ENCODE data around the gene NDST1.

The NDST1 gene

GRCh38 chr5:150509992-150510391, 2.1 kb downstream of the NDST1 start:
- no peak overlapping the region for H3K9ac ChIP-seq (ENCODE audit: low read depth, low read length)
- H3K4me1 ChIP-seq (ENCODE audit: insufficient read depth, low read length), result peaks cover 40% of the 10 kb centered on the region
- no peak overlapping the region for H3K4me3 ChIP-seq (ENCODE audit: low read length)
- H3K27ac ChIP-seq (ENCODE audit: low read depth, low read length), result no peak overlapping the region
- H3K9me3 ChIP-seq (ENCODE audit: insufficient read depth, low read depth, low read length), result no peaks in the 10 kb centered on the region
- peaks cover 2% of the 10 kb centered on the region; the same call in 1 of the 2 replicates for H3K36me3 ChIP-seq (ENCODE audit: insufficient read depth, low read length)
- no peaks in the 10 kb centered on the region for H3K27me3 ChIP-seq (ENCODE audit: insufficient read depth, low read length)
- WGBS, result 93% methylated on average over 7 of the region's 7 CpGs

GRCh38 chr5:150510460-150511263, 2.7 kb downstream of the NDST1 start:
- WGBS, result 72% methylated on average over 11 of the region's 12 CpGs
- no peak overlapping the region for H3K4me3 ChIP-seq (ENCODE audit: low read length)
- H3K9me3 ChIP-seq (ENCODE audit: insufficient read depth, low read depth, low read length), result no peaks in the 10 kb centered on the region
- no peaks in the 10 kb centered on the region for H3K27me3 ChIP-seq (ENCODE audit: insufficient read depth, low read length)
- peaks cover 46% of the 10 kb centered on the region for H3K4me1 ChIP-seq (ENCODE audit: insufficient read depth, low read length)
- H3K9ac ChIP-seq (ENCODE audit: low read depth, low read length), result no peak overlapping the region
- peaks cover 2% of the 10 kb centered on the region; the same call in 1 of the 2 replicates for H3K36me3 ChIP-seq (ENCODE audit: insufficient read depth, low read length)
- peak overlapping the region; percentile 18; the same call in 1 of the 2 replicates for H3K27ac ChIP-seq (ENCODE audit: low read depth, low read length)

DNA sequence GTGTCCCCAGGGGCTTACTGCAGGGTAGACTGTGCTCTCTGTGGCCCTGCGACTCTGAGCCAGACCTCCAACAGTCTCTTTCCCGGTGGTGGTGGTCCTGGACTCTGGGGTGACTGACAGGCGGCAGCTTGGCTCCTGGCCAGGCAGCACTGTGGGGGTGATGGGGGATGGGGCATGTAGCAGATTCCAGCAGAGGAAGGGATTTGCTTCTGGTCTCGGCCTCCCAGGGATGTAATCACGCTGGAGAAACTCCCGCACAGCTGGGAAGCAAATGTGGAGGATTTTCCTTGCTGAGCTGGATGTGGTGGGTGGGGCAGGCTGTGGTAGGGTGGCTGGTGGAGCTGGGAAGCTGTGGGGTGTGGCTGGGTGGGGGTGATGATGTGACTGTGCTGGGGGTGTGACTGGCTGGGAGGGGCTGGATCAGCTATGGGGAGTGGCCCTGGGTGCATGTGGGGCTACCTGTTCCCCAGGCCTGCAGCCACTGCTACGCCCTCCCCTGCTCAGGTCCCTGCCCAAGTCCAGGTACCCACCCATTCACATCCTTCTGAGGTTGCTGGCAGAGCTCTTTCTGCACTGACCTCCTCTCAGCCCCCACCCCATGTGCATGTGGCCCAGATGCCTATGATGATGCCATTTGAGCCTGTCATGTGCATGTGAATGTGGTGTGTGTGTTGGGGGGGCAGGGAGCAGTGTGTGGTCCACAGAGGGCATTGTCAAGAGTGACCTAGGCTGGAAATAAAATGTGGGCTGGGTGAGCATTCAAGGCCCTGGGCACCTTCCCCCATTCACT, 3.8 kb downstream of the NDST1 start:
- no peaks in the 10 kb centered on the region for H3K9me3 ChIP-seq (ENCODE audit: insufficient read depth, low read depth, low read length)
- 21% methylated on average over 7 of the region's 7 CpGs for WGBS
- no peaks in the 10 kb centered on the region for H3K36me3 ChIP-seq (ENCODE audit: insufficient read depth, low read length)
- no peak overlapping the region for H3K4me3 ChIP-seq (ENCODE audit: low read length)
- H3K27ac ChIP-seq (ENCODE audit: low read depth, low read length), result peak overlapping the region; percentile 31; the same call in 1 of the 2 replicates
- H3K9ac ChIP-seq (ENCODE audit: low read depth, low read length), result no peak overlapping the region
- H3K4me1 ChIP-seq (ENCODE audit: insufficient read depth, low read length), result peaks cover 44% of the 10 kb centered on the region
- H3K27me3 ChIP-seq (ENCODE audit: insufficient read depth, low read length), result no peaks in the 10 kb centered on the region

DNA sequence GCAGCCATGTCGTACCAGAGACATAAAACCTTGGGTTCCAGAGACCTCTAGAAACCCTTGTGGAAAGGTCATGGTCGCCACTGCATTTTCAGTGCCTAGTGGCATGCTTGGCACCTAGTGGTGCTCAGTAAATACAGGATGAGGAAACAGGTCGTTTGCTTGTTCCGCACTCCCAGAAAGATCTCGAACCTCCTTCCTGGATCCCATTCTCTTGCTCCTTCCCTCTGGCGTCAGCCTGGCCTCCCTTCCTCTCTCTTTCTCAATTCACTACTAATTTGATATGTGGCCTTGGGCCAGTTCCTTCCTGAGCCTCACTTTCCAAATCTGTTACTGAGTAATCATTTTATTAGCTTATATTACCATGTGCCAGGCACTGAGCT, 4.4 kb downstream of the NDST1 start:
- H3K9ac ChIP-seq (ENCODE audit: low read depth, low read length), result no peak overlapping the region
- peaks cover 42% of the 10 kb centered on the region for H3K4me1 ChIP-seq (ENCODE audit: insufficient read depth, low read length)
- no peaks in the 10 kb centered on the region for H3K27me3 ChIP-seq (ENCODE audit: insufficient read depth, low read length)
- no peaks in the 10 kb centered on the region for H3K36me3 ChIP-seq (ENCODE audit: insufficient read depth, low read length)
- WGBS, result 88% methylated on average over 6 of the region's 6 CpGs
- no peaks in the 10 kb centered on the region for H3K9me3 ChIP-seq (ENCODE audit: insufficient read depth, low read depth, low read length)
- no peak overlapping the region for H3K4me3 ChIP-seq (ENCODE audit: low read length)
- H3K27ac ChIP-seq (ENCODE audit: low read depth, low read length), result no peak overlapping the region

GRCh38 chr5:150513375-150514309, 5.7 kb downstream of the NDST1 start:
- H3K4me1 ChIP-seq (ENCODE audit: insufficient read depth, low read length), result peaks cover 37% of the 10 kb centered on the region
- no peaks in the 10 kb centered on the region for H3K9me3 ChIP-seq (ENCODE audit: insufficient read depth, low read depth, low read length)
- WGBS, result 95% methylated on average over 15 of the region's 15 CpGs
- H3K4me3 ChIP-seq (ENCODE audit: low read length), result no peak overlapping the region
- no peak overlapping the region for H3K9ac ChIP-seq (ENCODE audit: low read depth, low read length)
- H3K36me3 ChIP-seq (ENCODE audit: insufficient read depth, low read length), result no peaks in the 10 kb centered on the region
- H3K27me3 ChIP-seq (ENCODE audit: insufficient read depth, low read length), result no peaks in the 10 kb centered on the region
- H3K27ac ChIP-seq (ENCODE audit: low read depth, low read length), result no peak overlapping the region

GRCh38 chr5:150514708-150515211, 6.8 kb downstream of the NDST1 start:
- H3K4me3 ChIP-seq (ENCODE audit: low read length), result no peak overlapping the region
- no peak overlapping the region for H3K27ac ChIP-seq (ENCODE audit: low read depth, low read length)
- H3K9me3 ChIP-seq (ENCODE audit: insufficient read depth, low read depth, low read length), result no peaks in the 10 kb centered on the region
- no peak overlapping the region for H3K9ac ChIP-seq (ENCODE audit: low read depth, low read length)
- 80% methylated on average over 3 of the region's 3 CpGs for WGBS
- peaks cover 5% of the 10 kb centered on the region; the same call in 1 of the 2 replicates for H3K36me3 ChIP-seq (ENCODE audit: insufficient read depth, low read length)
- H3K4me1 ChIP-seq (ENCODE audit: insufficient read depth, low read length), result peaks cover 31% of the 10 kb centered on the region
- no peaks in the 10 kb centered on the region for H3K27me3 ChIP-seq (ENCODE audit: insufficient read depth, low read length)

DNA sequence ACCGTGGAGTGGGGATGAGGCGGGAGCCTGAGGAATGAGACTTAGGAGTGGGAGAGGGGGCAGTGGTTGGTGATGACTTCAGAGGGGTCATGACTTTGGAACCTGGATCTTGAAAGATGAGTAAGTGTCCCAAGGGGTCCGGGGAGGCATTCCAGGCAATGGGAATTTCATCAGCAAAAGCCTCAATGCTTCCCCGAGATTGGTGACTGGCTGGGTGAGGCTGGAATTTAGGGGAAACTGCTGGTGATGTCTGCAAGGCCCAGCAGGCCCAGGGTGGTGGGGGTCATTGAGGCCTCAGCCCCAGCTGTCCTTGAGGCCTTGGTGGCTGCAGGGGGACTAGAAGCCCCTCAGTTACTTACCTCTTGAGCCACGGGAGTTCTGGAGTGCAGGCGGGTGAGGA, 7.5 kb downstream of the NDST1 start:
- peaks cover 27% of the 10 kb centered on the region for H3K4me1 ChIP-seq (ENCODE audit: insufficient read depth, low read length)
- H3K9me3 ChIP-seq (ENCODE audit: insufficient read depth, low read depth, low read length), result no peaks in the 10 kb centered on the region
- H3K9ac ChIP-seq (ENCODE audit: low read depth, low read length), result no peak overlapping the region
- no peak overlapping the region for H3K27ac ChIP-seq (ENCODE audit: low read depth, low read length)
- H3K27me3 ChIP-seq (ENCODE audit: insufficient read depth, low read length), result no peaks in the 10 kb centered on the region
- 78% methylated on average over 6 of the region's 6 CpGs for WGBS
- H3K36me3 ChIP-seq (ENCODE audit: insufficient read depth, low read length), result peaks cover 8% of the 10 kb centered on the region; the same call in 1 of the 2 replicates
- H3K4me3 ChIP-seq (ENCODE audit: low read length), result no peak overlapping the region

DNA sequence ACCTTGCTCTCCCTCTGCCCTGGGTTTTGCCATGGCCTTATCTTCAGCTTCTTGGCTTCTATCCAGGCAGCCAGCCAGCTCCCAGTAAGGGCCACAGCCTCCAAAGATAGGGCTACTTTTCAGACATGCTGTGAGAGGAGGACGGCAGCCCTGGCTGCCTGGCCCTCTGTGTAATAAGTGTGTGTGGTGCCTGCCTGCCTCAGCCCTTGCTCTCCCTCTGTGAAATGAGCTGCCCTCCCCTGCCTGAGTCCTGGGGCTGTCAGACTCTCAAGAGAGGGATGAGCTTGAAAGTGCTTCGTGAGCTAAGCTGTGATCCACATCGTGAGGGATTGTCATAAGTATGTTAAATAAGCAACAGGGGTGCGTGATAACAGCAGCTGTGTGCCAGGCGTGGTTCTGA, 8.1 kb downstream of the NDST1 start:
- H3K4me3 ChIP-seq (ENCODE audit: low read length), result no peak overlapping the region
- H3K27me3 ChIP-seq (ENCODE audit: insufficient read depth, low read length), result no peaks in the 10 kb centered on the region
- no peak overlapping the region for H3K27ac ChIP-seq (ENCODE audit: low read depth, low read length)
- WGBS, result 65% methylated on average over 5 of the region's 5 CpGs
- H3K9ac ChIP-seq (ENCODE audit: low read depth, low read length), result no peak overlapping the region
- peaks cover 22% of the 10 kb centered on the region for H3K4me1 ChIP-seq (ENCODE audit: insufficient read depth, low read length)
- H3K36me3 ChIP-seq (ENCODE audit: insufficient read depth, low read length), result peaks cover 8% of the 10 kb centered on the region; the same call in 1 of the 2 replicates
- no peaks in the 10 kb centered on the region for H3K9me3 ChIP-seq (ENCODE audit: insufficient read depth, low read depth, low read length)

DNA sequence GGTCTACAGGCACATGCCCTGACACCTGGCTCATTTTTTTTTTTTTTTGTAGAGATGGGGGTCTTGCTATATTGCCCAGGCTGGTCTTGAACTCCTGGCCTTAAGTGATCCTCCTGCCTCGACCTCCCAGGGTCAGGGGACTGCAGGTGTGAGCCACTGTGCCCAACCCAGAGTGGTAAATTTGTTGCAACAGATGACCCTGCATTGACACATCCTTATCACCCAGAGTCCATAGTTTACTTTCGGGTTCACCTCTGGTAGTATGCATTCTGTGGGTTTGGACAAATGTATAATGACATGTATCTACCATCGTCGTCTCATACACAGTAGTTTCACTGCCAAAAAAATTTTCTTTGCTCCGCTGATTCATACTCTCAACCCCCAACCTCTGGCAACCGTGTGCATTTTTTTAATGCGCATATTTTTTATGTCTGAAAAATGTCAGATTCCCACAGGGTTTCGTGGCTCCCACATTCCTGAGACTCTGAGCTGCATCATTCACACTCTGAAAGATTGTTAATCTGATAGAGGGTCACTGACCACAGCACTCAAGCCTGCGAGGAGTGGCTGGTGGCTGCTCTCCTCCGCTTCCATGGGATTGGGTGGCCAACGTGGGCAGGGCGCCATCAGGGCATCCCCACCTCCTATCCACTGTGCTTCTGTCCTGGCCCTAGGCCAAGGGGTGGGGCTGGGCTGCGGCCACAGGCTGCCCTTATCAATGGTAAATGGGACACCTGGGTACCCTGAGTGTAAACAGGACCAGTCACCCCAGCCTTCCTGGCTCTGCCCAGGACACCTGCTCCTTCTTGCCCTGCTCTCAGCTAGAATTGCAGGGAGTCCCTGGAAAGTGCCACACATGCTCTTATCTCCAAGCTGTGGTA, 9.6 kb downstream of the NDST1 start:
- no peak overlapping the region for H3K27ac ChIP-seq (ENCODE audit: low read depth, low read length)

More for the DNA sequence above, 9.6 kb downstream of the NDST1 start:
- WGBS, result 89% methylated on average over 12 of the region's 13 CpGs
- Histone ChIP-seq H3K4me1 (ENCODE audit: insufficient read depth, low read length) (peaks cover 7% of the 10 kb centered on the region; the same call in 1 of the 2 replicates), H3K27me3 (ENCODE audit: insufficient read depth, low read length) (no peaks in the 10 kb centered on the region), H3K4me3 (ENCODE audit: low read length) (no peak overlapping the region), H3K9me3 (ENCODE audit: insufficient read depth, low read depth, low read length) (no peaks in the 10 kb centered on the region), H3K36me3 (ENCODE audit: insufficient read depth, low read length) (peaks cover 15% of the 10 kb centered on the region), H3K9ac (ENCODE audit: low read depth, low read length) (no peak overlapping the region)
